ENCODE data around the gene KRAS.

KRAS gene

DNA sequence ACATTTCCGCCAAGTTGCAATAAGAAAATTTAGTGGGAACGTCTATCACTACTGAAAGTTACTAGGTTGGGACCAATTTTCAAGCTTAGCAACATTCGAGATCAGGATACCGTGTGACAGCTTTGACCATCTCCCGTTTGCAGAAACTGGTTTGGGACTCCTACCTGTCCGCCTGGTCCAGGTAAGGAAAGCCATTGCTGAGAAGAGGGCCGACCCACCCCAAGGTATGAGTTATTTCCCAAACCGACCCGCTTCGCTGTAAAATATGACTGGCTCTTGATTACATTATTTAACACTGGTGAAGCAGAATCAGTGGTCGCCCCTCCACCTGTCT lies 56.0 kb downstream of the KRAS start:
- no peak for DNase-seq

DNA sequence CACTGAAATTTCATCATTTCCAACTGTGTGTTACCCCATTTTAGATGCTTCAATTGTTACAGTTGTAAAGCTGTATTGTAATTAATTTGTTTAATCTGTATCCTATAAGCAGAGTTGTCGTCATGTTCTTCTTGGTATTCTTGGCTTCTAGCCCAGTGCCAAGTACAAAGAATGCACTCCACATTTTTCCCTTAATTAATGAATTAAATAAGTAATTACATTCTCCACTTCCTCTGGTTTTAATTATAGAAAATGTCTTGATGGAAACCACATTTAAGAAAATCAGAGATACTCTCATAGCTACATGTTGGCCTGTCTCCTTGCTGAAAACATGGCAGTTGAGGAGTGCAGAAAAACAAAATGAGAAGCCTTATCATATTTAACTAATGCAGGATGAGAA lies 56.5 kb downstream of the KRAS start:
- DNase-seq = no peak

DNA sequence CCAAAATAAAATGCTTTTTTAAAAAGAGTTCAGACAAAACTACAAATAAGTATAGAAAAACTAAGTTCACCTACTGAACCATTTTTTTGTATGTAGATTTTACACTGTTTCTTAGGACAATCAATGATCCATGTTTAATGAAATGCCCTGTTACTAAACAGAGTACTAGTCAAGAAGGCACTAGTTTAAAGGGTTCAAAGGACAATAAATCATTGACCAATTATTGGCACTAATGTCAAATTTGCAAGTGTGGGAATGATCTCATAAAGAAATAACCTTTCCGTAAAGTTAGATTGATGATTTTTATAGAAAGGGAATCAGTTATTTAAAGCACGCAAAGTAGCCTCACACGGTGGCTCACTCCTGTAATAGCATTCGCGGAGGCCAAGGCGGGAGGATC lies 59.9 kb downstream of the KRAS start:
- DNase-seq = no peak

DNA sequence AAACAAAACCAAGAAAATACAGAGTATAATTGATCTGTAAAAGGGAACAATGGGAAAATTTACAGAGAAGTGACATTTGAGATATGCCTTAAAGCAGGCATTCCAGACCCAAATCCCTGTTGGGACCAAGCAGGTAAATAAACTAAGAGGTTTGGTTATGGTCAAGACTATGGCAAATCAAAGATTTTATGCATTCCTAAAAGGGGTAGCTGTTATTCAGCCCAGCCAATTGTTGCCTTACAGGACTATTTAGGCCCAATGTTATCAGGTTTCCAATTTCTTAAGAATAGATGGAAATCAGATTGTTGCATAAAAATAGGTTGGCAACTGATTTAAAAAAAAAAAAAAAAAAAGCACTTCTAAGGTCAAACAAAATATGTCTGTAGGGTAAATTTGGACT lies 61.1 kb downstream of the KRAS start:
- no peak for DNase-seq

DNA sequence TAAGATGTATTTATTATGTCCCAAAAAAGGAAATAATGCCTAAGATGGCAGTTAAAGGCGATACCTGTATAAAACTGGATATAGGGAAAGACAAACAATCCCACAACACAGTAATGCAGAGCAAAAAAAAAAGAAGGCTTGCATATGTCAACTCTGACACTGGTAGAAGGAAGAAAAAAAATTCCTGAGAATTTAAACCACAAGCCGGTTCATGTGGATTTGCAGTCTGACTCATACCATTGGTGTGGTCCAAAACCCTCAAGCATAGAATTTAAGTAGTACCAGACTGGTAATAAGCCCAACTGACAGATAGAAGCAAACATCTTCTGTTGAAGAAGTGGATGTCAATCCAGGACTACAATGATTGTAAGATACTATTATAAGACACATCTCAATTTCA lies 62.9 kb downstream of the KRAS start:
- DNase-seq = no peak

DNA sequence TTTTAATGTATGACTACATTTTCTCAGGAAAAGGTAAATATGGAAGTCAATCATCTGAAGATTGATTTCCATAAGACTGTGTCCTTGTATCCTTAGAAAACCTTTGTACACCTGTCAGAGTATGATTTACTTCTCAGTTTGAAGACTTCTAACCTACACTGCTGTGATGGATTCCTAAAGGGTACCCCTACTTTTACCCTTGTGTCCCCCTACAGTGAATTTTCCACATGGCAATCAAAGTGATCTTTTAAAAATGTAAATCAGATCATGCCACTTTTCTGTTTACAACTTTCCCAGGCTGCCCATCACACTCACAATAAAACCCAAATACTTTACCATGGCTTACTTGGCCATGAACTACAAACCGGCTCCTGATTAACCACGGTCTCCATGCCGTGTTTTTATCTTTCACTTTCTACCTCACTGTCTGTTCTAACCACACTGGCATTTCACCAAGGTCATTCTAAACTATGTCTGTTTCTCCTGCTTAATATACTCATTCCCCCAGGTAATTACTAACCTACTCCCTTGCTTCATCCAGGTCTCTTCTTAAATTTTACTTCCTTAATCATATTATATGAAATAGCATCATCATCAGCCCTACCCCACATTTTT lies 63.8 kb downstream of the KRAS start:
- DNase-seq = no peak

DNA sequence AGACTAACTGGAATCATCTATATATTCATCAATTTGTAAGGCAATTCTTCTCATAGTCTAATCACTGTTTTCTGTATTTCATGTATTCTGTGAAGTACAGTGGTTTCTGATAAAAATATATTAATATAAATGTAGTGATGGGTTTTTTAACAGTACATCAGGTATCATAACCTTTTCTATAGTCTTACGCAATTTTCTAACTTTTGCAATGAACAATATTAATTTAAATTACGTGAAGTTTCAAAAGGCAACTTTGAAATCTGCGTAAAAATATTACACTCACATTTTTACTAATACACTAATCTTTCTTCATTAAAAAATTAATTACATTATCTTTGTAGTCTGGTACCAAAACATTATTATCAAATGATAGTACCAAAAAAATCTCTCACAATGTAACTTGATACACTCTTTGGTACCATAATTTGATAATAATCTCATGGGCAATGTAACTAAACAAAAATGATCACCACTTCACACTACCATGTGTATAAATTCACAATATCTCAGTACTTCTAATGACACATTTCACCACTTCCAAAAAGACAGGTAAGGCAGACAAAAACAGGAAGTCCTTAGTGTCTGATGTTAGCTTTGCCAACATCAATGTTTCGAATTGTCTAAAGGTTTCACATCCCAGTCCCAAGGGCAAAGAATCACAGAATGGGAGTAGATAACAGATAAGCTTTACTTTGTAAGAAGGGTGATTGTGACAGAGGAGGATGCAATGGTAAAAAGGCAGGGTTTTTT lies 64.5 kb downstream of the KRAS start:
- no peak for DNase-seq

DNA sequence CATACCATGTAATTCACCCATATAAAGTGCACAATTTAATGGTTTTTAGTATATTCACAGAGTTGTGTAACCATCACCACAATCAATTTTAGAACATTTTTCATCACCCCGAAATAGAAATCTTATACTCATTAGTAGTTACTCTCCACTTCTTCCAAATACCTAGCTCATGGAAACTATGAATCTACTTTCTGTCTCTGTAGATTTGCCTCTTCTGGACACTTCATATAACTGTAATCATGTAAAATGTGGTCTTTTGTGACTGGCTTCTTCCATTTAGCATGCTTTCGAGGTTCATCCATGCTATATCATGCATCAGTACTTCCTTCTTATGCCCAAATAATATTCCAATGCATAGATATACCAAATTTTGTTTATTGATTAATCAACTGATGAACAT lies 66.6 kb downstream of the KRAS start:
- no peak for DNase-seq

DNA sequence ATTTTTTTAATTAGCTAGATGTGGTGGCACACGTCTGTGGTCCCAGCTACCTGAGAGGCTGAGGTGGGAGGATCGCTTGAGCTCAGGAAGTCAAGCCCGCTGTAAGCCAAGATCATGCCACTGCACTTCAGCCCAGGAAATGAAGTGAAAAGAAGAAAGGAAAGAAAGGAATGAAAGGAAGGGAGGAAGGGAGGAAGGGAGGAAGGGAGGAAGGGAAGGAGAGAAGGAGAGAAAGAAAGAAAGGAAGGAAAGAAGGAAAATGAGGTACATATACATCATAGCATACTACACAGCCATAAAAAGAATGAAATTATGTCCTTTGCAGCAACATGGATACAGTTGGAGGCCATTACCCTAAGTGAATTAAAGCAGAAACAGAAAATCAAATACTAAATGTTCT lies 68.0 kb downstream of the KRAS start:
- no peak for DNase-seq

DNA sequence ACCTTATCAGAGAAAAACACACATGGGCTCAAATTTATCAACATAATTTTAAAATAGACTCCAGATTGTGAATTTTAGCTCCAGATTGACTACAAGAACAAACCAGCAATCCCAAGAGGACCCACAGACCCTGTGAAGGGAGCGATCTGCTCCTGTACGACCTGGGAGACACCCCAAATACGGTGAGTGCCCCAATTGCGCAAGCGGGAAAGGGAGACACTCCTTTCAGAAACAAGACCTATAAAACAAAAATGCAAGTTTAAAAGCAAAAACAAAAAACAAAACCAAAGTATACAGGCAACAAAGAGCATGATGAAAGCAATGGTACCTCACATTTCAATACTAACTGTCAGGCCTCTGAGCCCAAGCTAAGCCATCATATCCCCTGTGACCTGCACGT lies 87.9 kb downstream of the KRAS start:
- DNase-seq = no peak

DNA sequence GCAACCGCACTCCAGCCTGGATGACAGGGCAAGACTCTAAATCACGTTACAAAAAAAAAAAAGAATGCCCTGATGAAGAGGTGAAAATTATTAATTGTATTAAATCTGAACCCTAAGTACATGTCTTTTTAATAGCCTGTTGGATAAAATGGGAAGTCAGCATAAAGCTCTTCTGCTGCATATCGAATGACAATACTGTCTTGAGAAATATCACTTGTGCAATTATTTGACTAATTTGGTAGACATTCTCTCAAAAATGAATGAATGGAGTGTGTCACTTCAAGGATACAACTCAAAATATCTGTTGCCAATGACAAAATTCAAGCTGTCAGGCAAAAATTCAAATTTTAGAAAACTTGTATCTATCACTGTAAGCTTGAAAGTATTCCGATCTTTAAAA lies 94.7 kb downstream of the KRAS start:
- DNase-seq = no peak

DNA sequence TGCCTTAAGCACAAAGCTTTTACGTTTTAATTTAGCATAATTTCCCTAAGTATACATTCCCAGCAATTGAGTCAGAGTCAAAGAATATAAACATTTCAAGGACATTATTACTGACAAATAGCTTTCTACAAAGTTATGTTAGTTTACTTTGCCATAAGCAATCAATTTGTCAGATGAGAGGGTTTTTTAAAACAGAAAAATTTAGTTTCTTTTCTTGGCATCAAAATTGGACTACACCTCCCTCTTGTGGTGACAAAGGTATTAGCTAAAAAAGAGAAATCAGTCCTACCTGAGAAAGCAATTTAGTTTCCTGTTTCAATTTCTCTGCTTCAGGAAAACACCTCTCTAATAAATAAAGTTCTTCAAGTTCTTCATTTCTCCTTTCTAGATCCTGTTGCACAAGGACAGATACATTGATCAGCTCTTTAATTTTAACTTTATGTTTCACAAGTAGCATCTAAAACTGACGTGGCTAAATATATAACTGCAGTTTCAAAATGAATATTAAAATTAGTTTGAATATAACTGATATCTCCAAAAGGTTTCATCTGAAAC lies 95.6 kb downstream of the KRAS start:
- no peak for DNase-seq
